Measurements from ENCODE around the gene CAPN2.

Gene CAPN2

DNA sequence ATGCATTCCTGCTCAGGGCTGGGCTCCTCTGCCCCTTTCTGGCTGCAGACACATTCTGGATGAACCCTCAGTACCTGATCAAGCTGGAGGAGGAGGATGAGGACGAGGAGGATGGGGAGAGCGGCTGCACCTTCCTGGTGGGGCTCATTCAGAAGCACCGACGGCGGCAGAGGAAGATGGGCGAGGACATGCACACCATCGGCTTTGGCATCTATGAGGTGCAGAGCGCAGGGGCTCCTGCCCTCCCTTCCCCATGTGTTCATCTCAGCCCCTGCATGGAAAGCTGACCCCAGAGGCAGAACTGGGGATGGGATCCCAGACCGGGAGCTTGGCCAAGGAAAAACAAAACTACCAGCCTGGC is 43.1 kb downstream of the CAPN2 start:
- DNase-seq (ENCODE audit: low read depth) = no peak
- no peak overlapping the region for H3K4me3 ChIP-seq (ENCODE audit: low read depth, low read length)
- TF ChIP-seq, protein P1, sequence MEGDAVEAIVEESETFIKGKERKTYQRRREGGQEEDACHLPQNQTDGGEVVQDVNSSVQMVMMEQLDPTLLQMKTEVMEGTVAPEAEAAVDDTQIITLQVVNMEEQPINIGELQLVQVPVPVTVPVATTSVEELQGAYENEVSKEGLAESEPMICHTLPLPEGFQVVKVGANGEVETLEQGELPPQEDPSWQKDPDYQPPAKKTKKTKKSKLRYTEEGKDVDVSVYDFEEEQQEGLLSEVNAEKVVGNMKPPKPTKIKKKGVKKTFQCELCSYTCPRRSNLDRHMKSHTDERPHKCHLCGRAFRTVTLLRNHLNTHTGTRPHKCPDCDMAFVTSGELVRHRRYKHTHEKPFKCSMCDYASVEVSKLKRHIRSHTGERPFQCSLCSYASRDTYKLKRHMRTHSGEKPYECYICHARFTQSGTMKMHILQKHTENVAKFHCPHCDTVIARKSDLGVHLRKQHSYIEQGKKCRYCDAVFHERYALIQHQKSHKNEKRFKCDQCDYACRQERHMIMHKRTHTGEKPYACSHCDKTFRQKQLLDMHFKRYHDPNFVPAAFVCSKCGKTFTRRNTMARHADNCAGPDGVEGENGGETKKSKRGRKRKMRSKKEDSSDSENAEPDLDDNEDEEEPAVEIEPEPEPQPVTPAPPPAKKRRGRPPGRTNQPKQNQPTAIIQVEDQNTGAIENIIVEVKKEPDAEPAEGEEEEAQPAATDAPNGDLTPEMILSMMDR (IDR thresholded peaks at IDR 0.05; ENCODE audit: low read depth, low read length) = no peak
- no peak for TF ChIP-seq POLR2A (IDR thresholded peaks at IDR 0.05; ENCODE audit: extremely low read depth, insufficient read length)
- TF ChIP-seq, protein P2, sequence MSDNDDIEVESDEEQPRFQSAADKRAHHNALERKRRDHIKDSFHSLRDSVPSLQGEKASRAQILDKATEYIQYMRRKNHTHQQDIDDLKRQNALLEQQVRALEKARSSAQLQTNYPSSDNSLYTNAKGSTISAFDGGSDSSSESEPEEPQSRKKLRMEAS (IDR thresholded peaks at IDR 0.05; ENCODE audit: low read depth, low read length) = no peak
- TF ChIP-seq MYC (IDR thresholded peaks at IDR 0.05; ENCODE audit: low read depth, low read length) = no peak

- no peak overlapping the region for H3K4me3 ChIP-seq (ENCODE audit: low read depth, low read length)
- TF ChIP-seq MYC (IDR thresholded peaks at IDR 0.05; ENCODE audit: low read depth, low read length) = no peak
- TF ChIP-seq, protein P1 (IDR thresholded peaks at IDR 0.05; ENCODE audit: low read depth, low read length) = no peak
- TF ChIP-seq POLR2A (IDR thresholded peaks at IDR 0.05; ENCODE audit: extremely low read depth, insufficient read length) = no peak
- TF ChIP-seq, protein P2 (IDR thresholded peaks at IDR 0.05; ENCODE audit: low read depth, low read length) = no peak
- DNase-seq (ENCODE audit: low read depth) = no peak
These were observed 43.8 kb downstream of the CAPN2 start for GRCh38 chr1:223755992-223756775.

DNA sequence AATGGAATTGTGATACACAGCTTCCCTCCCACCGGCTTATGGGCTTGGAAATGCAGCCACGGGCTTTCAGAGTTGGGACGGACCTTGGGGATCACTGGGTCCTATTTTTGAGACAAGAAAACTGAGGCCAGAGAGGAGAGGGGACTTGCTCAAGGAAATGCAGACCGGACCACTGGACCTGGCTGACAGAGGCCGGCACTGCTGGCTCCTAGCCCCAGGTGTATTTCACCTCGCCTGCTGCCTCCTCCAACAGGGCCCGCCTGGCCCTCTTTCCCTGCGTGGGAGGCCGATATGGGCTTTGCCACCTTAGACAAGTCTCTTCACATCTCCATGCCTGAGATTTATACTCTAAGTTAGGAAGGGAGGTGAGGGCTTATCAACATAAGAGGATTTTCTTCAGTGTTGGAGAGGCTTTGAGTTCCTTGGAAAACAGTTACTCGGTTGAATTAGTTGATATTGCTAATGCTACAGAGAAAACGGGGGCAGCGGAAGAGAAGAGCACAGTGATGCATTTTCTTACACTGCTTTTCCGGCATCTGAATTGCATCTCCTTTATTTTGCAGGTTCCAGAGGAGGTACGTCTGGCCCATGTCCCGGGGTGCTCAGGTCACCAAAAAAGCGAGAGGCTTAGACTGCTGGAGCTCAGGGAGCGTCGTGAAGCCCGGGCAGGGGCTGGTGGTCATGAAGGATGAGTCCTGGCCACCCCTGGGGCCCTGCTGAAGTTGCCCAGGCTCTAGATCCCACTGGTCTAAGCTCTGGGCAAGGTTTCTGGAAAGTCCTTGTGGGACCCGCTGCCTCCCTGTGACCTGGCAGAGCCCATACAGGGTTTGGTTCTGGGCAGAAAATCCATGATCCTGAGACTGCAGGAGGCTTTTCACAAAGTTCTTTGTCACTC is 44.7 kb downstream of the CAPN2 start:
- no peak for DNase-seq (ENCODE audit: low read depth)
- TF ChIP-seq, protein P1 (IDR thresholded peaks at IDR 0.05; ENCODE audit: low read depth, low read length) = no peak
- TF ChIP-seq MYC (IDR thresholded peaks at IDR 0.05; ENCODE audit: low read depth, low read length) (no peak), POLR2A (IDR thresholded peaks at IDR 0.05; ENCODE audit: extremely low read depth, insufficient read length) (no peak)
- TF ChIP-seq, protein P2 (IDR thresholded peaks at IDR 0.05; ENCODE audit: low read depth, low read length) = no peak
- H3K4me3 ChIP-seq (ENCODE audit: low read depth, low read length) = no peak overlapping the region

DNA sequence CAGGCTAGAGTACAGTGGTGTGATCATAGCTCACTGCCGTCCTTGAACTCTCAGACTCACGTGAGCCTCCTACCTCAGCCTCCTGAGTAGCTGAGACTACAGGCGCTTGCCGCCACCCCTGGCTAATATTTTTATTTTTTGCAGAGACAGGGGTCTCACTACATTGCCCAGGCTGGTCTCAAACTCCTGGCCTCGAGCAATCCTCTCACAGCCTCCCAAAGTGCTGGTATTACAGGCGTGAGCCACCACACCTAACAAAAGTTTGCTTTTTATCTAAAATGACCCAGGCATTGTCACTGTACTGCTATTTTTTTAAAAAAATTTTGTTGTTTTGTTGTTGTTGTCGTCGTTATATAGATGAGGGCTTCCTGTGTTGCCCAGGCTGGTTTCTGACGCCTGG is 46.4 kb downstream of the CAPN2 start:
- TF ChIP-seq POLR2A (IDR thresholded peaks at IDR 0.05; ENCODE audit: extremely low read depth, insufficient read length) (no peak), MYC (IDR thresholded peaks at IDR 0.05; ENCODE audit: low read depth, low read length) (no peak)
- TF ChIP-seq, protein P2 (IDR thresholded peaks at IDR 0.05; ENCODE audit: low read depth, low read length) = no peak
- TF ChIP-seq, protein P1 (IDR thresholded peaks at IDR 0.05; ENCODE audit: low read depth, low read length) = no peak
- H3K4me3 ChIP-seq (ENCODE audit: low read depth, low read length) = no peak overlapping the region
- no peak for DNase-seq (ENCODE audit: low read depth)

GRCh38 chr1:223759273-223759672 is 46.9 kb downstream of the CAPN2 start:
- TF ChIP-seq MYC (IDR thresholded peaks at IDR 0.05; ENCODE audit: low read depth, low read length) (no peak), POLR2A (IDR thresholded peaks at IDR 0.05; ENCODE audit: extremely low read depth, insufficient read length) (no peak)
- TF ChIP-seq, protein P2 (IDR thresholded peaks at IDR 0.05; ENCODE audit: low read depth, low read length) = no peak
- TF ChIP-seq, protein P1 (IDR thresholded peaks at IDR 0.05; ENCODE audit: low read depth, low read length) = no peak
- no peak overlapping the region for H3K4me3 ChIP-seq (ENCODE audit: low read depth, low read length)
- DNase-seq (ENCODE audit: low read depth) = no peak
